Panc1 (cell line): Measurements from ENCODE around the gene MYO5B.

Experiments used
- CTCF ChIP-seq: fragments of 450-650 bp; IDR thresholded peaks from 2 replicates; pipeline ENCODE4 v1.5.1; 2017; ENCODE audit warnings: mild to moderate bottlenecking
- REST ChIP-seq, 2 experiments: IDR thresholded peaks; 2 replicates each; pipeline ENCODE4 v1.6.1; 2011 to 2012; ENCODE audit warnings: low read depth in 2 of 2, control low read depth in 1 of 2, low read length in 1 of 2, mild to moderate bottlenecking in 1 of 2, moderate library complexity in 1 of 2; ENCODE audit not compliant: insufficient read depth in 1 of 2

- TF ChIP-seq CTCF, result no peak
- TF ChIP-seq REST (IDR thresholded peaks at IDR 0.05; ENCODE audit: insufficient read depth in 1 of 2, low read depth in 2 of 2, low read length in 1 of 2), result no peak
Observed at GRCh38 chr18:49833814-49834213, 361.1 kb downstream of the MYO5B start.
